Osteoblast (primary cell): ENCODE results near the gene SHOC2. TPM values are rescaled to one million over a fixed set of nuclear protein-coding genes. Genes with fewer than 3 reads are reported as not detected.
A peak's percentile ranks its signal among the peaks of the same experiment; 100 is the strongest.

ENCODE experiments used
- DNase-seq: peaks from one replicate; pipeline ENCODE4 v3.0.0; 2011; ENCODE audit warnings: low spot score, mixed read lengths; ENCODE audit not compliant: insufficient read length; ENCODE audit errors: missing footprints
- H2AFZ ChIP-seq: 2 replicates; pipeline ENCODE4 v1.6.0; 2011; ENCODE audit warnings: mild to moderate bottlenecking, low read length
- H3K27ac ChIP-seq: 2 replicates; pipeline ENCODE4 v1.5.1; 2011; ENCODE audit warnings: mild to moderate bottlenecking, low read depth, low read length, moderate library complexity
- H3K27me3 ChIP-seq: 2 replicates; pipeline ENCODE4 v1.6.0; 2012; ENCODE audit warnings: mild to moderate bottlenecking, control low read depth, inconsistent platforms, low read length, moderate library complexity; ENCODE audit not compliant: insufficient read depth
- H3K36me3 ChIP-seq: 2 replicates; pipeline ENCODE4 v1.5.1; 2011; ENCODE audit warnings: mild to moderate bottlenecking, low read length, control low read depth, moderate library complexity; ENCODE audit not compliant: insufficient read depth
- H3K4me1 ChIP-seq: 2 replicates; pipeline ENCODE4 v1.5.1; 2011; ENCODE audit warnings: mild to moderate bottlenecking, low read length, control low read depth, moderate library complexity; ENCODE audit not compliant: insufficient read depth
- H3K4me2 ChIP-seq: 2 replicates; pipeline ENCODE4 v1.6.0; 2011; ENCODE audit warnings: mild to moderate bottlenecking, low read length; ENCODE audit not compliant: insufficient read depth
- H3K4me3 ChIP-seq: fragments of 200-600 bp; sonication (generic); 3 replicates; pipeline ENCODE4 v1.5.1; 2012; ENCODE audit warnings: mild to moderate bottlenecking, low read length, inconsistent platforms; ENCODE audit not compliant: insufficient read depth
- H3K79me2 ChIP-seq: 2 replicates; pipeline ENCODE4 v1.6.0; 2012; ENCODE audit warnings: mild to moderate bottlenecking, low read length, control low read depth, inconsistent platforms; ENCODE audit not compliant: insufficient read depth
- H3K9me3 ChIP-seq: 2 replicates; pipeline ENCODE4 v1.5.1; 2011; ENCODE audit warnings: low read depth, low read length, control low read depth
- H4K20me1 ChIP-seq: 2 replicates; pipeline ENCODE4 v1.6.0; 2012; ENCODE audit warnings: mild to moderate bottlenecking, low read length, control low read depth; ENCODE audit not compliant: insufficient read depth
- small RNA-seq: library from RNA; depleted of rRNA; stranded (forward); fragments of <200 nt; gene quantifications from one replicate; pipeline ENCODE3, GENCODE V24; 2012
- total RNA-seq: library from RNA; depleted of rRNA; stranded (reverse); fragments of >200 nt; gene quantifications from 2 replicates; pipeline ENCODE4 v1.2.3, GENCODE V29; 2012
- TF ChIP-seq, protein P1 (sequence below): IDR thresholded peaks from 2 replicates; pipeline ENCODE4 v1.5.1; 2011; ENCODE audit warnings: mild to moderate bottlenecking, low read depth, low read length, moderate library complexity; ENCODE audit errors: extremely low read depth

The SHOC2 gene
- total RNA-seq, 1 donor: 73.8 TPM

DNA sequence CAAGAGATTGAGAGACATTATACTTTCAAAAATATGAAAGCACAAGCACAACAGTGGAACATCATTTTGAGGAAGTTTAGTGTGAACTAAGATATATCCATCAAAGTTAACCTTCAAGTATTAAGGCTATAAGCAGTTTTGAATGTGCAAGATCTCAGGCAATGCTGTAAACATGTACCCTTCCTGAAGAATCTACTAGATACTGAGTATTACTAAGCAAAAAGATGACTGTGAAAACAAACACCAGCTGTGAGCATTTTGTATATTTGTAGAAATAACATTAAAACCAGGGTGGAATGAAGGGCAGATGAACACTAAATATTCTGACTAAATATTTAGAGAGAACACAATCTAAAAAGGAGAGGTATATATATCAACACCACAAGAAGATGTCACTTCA is 116.1 kb downstream of the SHOC2 start:
- no peaks in the 10 kb centered on the region for H4K20me1 ChIP-seq
- no peak overlapping the region for H3K4me3 ChIP-seq
- no peaks in the 10 kb centered on the region for H3K79me2 ChIP-seq
- H3K36me3 ChIP-seq: peaks cover 4% of the 10 kb centered on the region
- H2AFZ ChIP-seq: no peak overlapping the region
- DNase-seq: no peak
- H3K4me2 ChIP-seq: no peak overlapping the region
- TF ChIP-seq, protein P1, sequence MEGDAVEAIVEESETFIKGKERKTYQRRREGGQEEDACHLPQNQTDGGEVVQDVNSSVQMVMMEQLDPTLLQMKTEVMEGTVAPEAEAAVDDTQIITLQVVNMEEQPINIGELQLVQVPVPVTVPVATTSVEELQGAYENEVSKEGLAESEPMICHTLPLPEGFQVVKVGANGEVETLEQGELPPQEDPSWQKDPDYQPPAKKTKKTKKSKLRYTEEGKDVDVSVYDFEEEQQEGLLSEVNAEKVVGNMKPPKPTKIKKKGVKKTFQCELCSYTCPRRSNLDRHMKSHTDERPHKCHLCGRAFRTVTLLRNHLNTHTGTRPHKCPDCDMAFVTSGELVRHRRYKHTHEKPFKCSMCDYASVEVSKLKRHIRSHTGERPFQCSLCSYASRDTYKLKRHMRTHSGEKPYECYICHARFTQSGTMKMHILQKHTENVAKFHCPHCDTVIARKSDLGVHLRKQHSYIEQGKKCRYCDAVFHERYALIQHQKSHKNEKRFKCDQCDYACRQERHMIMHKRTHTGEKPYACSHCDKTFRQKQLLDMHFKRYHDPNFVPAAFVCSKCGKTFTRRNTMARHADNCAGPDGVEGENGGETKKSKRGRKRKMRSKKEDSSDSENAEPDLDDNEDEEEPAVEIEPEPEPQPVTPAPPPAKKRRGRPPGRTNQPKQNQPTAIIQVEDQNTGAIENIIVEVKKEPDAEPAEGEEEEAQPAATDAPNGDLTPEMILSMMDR: no peak
- peaks cover 4% of the 10 kb centered on the region for H3K9me3 ChIP-seq
- peak overlapping the region; percentile 48 for H3K27ac ChIP-seq
- no peaks in the 10 kb centered on the region for H3K27me3 ChIP-seq
- H3K4me1 ChIP-seq: peaks cover 15% of the 10 kb centered on the region

DNA sequence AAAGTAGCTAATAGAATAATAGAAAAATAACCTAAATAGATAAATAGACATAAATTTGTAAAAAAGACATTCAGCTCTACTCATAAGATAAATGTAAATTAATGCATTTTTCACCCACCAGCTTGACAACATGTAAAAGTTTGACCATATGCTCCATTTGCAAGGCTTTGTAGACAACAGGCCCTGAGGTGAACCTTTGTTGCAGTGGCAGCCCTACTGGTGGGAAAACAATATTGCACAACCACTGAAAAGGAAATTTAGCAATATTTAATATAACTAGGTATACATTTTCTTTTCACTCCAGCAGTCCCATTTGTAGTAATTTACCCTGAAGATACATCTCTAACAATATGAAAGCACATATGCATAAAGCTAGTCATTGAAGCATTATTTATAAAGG is 118.5 kb downstream of the SHOC2 start:
- H4K20me1 ChIP-seq: no peaks in the 10 kb centered on the region
- H3K79me2 ChIP-seq: no peaks in the 10 kb centered on the region
- TF ChIP-seq, protein P1: peak; percentile 24
- peaks cover 15% of the 10 kb centered on the region for H3K4me1 ChIP-seq
- no peaks in the 10 kb centered on the region for H3K36me3 ChIP-seq
- DNase-seq: no peak
- no peak overlapping the region for H3K4me2 ChIP-seq
- H2AFZ ChIP-seq: no peak overlapping the region
- peaks cover 4% of the 10 kb centered on the region for H3K9me3 ChIP-seq
- H3K4me3 ChIP-seq: no peak overlapping the region
- H3K27me3 ChIP-seq: no peaks in the 10 kb centered on the region
- no peak overlapping the region for H3K27ac ChIP-seq

DNA sequence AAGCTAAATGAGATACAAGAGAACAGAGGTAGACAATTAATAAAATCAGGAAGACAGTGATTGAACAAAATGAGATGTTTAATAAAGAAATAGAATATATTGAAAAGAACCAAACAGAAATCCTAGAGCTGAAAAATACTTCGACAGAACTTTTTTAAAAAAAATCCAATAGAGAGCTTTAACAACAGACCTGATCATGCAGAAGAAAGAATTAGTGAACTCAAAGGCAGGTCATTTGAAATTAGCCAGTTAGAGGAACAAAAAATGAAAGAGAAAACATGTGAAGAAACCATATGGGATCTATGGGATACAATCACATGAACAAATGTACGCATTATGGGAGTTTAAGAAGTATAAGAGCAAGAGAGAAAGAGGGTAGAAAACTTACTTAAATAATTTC is 120.1 kb downstream of the SHOC2 start:
- Histone ChIP-seq H3K4me2 (no peak overlapping the region), H3K36me3 (no peaks in the 10 kb centered on the region), H4K20me1 (no peaks in the 10 kb centered on the region), H3K27me3 (no peaks in the 10 kb centered on the region), H3K4me1 (peaks cover 11% of the 10 kb centered on the region), H3K79me2 (no peaks in the 10 kb centered on the region), H3K27ac (no peak overlapping the region), H3K9me3 (peaks cover 4% of the 10 kb centered on the region), H2AFZ (no peak overlapping the region), H3K4me3 (no peak overlapping the region)
- TF ChIP-seq, protein P1: no peak
- no peak for DNase-seq

DNA sequence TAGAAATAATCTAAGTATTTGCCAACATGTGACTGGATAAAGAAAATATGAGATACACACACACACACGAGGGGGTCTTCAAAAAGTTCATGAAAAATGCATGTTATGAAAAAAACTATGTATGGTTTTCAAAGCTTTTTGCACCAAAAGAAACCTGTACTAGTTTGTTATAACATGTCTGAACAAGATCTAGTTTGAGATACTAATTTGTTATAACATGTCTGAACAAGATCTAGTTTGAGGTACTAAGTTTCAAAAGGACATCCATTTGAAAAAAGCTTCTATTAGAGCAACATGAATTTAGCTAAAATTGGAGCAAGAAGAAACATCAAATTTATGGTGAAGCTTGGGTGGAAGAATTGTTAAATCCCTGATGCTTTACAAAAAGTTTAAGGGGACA is 137.6 kb downstream of the SHOC2 start:
- no peak for DNase-seq
- TF ChIP-seq, protein P1: no peak
- H3K4me2 ChIP-seq: no peak overlapping the region
- no peaks in the 10 kb centered on the region for H3K9me3 ChIP-seq
- H3K27me3 ChIP-seq: no peaks in the 10 kb centered on the region
- no peaks in the 10 kb centered on the region for H3K79me2 ChIP-seq
- no peaks in the 10 kb centered on the region for H3K4me1 ChIP-seq
- no peaks in the 10 kb centered on the region for H4K20me1 ChIP-seq
- no peaks in the 10 kb centered on the region for H3K36me3 ChIP-seq
- H3K27ac ChIP-seq: no peak overlapping the region
- H2AFZ ChIP-seq: no peak overlapping the region
- H3K4me3 ChIP-seq: no peak overlapping the region

Small RNA genes lying within 50 kb of the gene (small RNA-seq; reads per million reads assigned to genes)
- 0.89 reads per million, percentile 20 among the genes with 10 or more reads in this experiment for gene MIR548E

Other genes with a start within 250 kb of the SHOC2 start
- 63.1 and 73.8 TPM in 2 replicates for gene PDCD4, start 47.7 kb upstream of the SHOC2 start, total RNA-seq
- gene BBIP1, start 424 bp upstream of the SHOC2 start, total RNA-seq: 31.2 and 32.2 TPM in 2 replicates
- gene ADRA2A, start 157.4 kb downstream of the SHOC2 start, total RNA-seq: 0.29 and 0.72 TPM in 2 replicates